GM23338 (cell line): ENCODE data around the gene SLC45A3. TPM values are rescaled to one million over a fixed set of nuclear protein-coding genes. Genes with fewer than 3 reads are reported as not detected.
"Not testable (repeated sequence)": the region's sequence is repeated elsewhere in the genome, so short reads cannot be mapped to it uniquely, and the experiment has no call there.

Experiments used
- ATAC-seq: fragments of 200-7000 bp; cut with Tn5 transposase; 3 replicates; pipeline ENCODE4 v1.9.1; 2020
- DNase-seq: peaks from one replicate; pipeline ENCODE4 v3.0.0-alpha.2; 2015; ENCODE audit warnings: low spot score
- H2AFZ ChIP-seq: fragments of 200-600 bp; sonication (generic); 2 replicates; pipeline ENCODE4 v1.8.0; 2016; ENCODE audit warnings: antibody characterized with exemption, mild to moderate bottlenecking, moderate library complexity
- H3F3A ChIP-seq: fragments of 200-600 bp; sonication (generic); replicated peaks from 2 replicates; pipeline ENCODE4 v1.8.0; 2017; ENCODE audit warnings: antibody characterized with exemption, mixed run types, low read depth
- H3K27ac ChIP-seq: fragments of 200-600 bp; sonication (generic); 2 replicates; pipeline ENCODE4 v1.6.1; 2016; ENCODE audit warnings: low read depth
- H3K27me3 ChIP-seq: fragments of 200-600 bp; sonication (generic); 2 replicates; pipeline ENCODE4 v1.8.0; 2016; ENCODE audit warnings: mild to moderate bottlenecking, mixed run types, moderate library complexity; ENCODE audit not compliant: insufficient read depth
- H3K36me3 ChIP-seq: fragments of 200-600 bp; sonication (generic); 2 replicates; pipeline ENCODE4 v1.8.0; 2016; ENCODE audit warnings: mild to moderate bottlenecking; ENCODE audit not compliant: insufficient read depth
- H3K4me1 ChIP-seq: fragments of 200-600 bp; sonication (generic); 2 replicates; pipeline ENCODE4 v1.8.0; 2016; ENCODE audit warnings: mild to moderate bottlenecking, moderate library complexity; ENCODE audit not compliant: insufficient read depth
- H3K4me2 ChIP-seq: fragments of 200-600 bp; sonication (generic); 2 replicates; pipeline ENCODE4 v1.7.1; 2017; ENCODE audit warnings: mixed run types
- H3K4me3 ChIP-seq: fragments of 200-600 bp; sonication (generic); 2 replicates; pipeline ENCODE4 v1.6.1; 2016; ENCODE audit warnings: mixed run types
- H3K79me2 ChIP-seq: fragments of 200-600 bp; sonication (generic); replicated peaks from 2 replicates; pipeline ENCODE4 v1.8.0; 2017; ENCODE audit warnings: mild to moderate bottlenecking; ENCODE audit not compliant: insufficient read depth
- H3K9me2 ChIP-seq: fragments of 200-600 bp; sonication (generic); 2 replicates; pipeline ENCODE4 v1.8.0; 2017; ENCODE audit not compliant: insufficient read depth
- H4K20me1 ChIP-seq: fragments of 200-600 bp; sonication (generic); replicated peaks from 2 replicates; pipeline ENCODE4 v1.8.0; 2017; ENCODE audit warnings: mild to moderate bottlenecking; ENCODE audit not compliant: insufficient read depth
- H3K27ac Mint-ChIP-seq: 2 replicates; pipeline ENCODE4 v1.8.0; 2020; ENCODE audit warnings: inconsistent platforms, mild to moderate bottlenecking, moderate library complexity, mixed read lengths
- H3K27me3 Mint-ChIP-seq: 3 replicates; pipeline ENCODE4 v1.8.0; 2022; ENCODE audit warnings: low read depth, mild to moderate bottlenecking, moderate library complexity, mixed read lengths, inconsistent platforms; ENCODE audit not compliant: insufficient read depth, poor library complexity
- H3K36me3 Mint-ChIP-seq: 3 replicates; pipeline ENCODE4 v1.8.0; 2021; ENCODE audit warnings: low read depth, mild to moderate bottlenecking, inconsistent platforms, moderate library complexity, mixed read lengths
- H3K4me1 Mint-ChIP-seq: 3 replicates; pipeline ENCODE4 v1.8.0; 2020; ENCODE audit warnings: mild to moderate bottlenecking, inconsistent platforms, mixed read lengths
- H3K4me3 Mint-ChIP-seq: 3 replicates; pipeline ENCODE4 v1.8.0; 2021; ENCODE audit warnings: moderate library complexity, mild to moderate bottlenecking, inconsistent platforms, mixed read lengths
- H3K9me3 Mint-ChIP-seq: 3 replicates; pipeline ENCODE4 v1.8.0; 2020; ENCODE audit warnings: moderate library complexity, mild to moderate bottlenecking, inconsistent platforms, mixed read lengths
- EZH2 ChIP-seq: fragments of 200-600 bp; sonication (generic); IDR thresholded peaks from one replicate; pipeline ENCODE4 v1.8.0; 2017; ENCODE audit warnings: antibody characterized with exemption, mild to moderate bottlenecking, low read depth; ENCODE audit not compliant: unreplicated experiment
- NANOG ChIP-seq: IDR thresholded peaks from 2 replicates; pipeline ENCODE4 v1.6.1; 2016; ENCODE audit warnings: antibody characterized with exemption, borderline replicate concordance
- POLR2AphosphoS5 ChIP-seq: IDR thresholded peaks from 2 replicates; pipeline ENCODE4 v1.6.1; 2016; ENCODE audit warnings: antibody characterized with exemption, low read depth
- REST ChIP-seq: IDR thresholded peaks from one replicate; pipeline ENCODE4 v1.6.1; 2018; ENCODE audit warnings: antibody characterized with exemption; ENCODE audit not compliant: unreplicated experiment
- ZNF114 ChIP-seq: fragments of 250-450 bp; sonication (Bioruptor Pico); IDR thresholded peaks from 2 replicates; pipeline ENCODE4 v1.5.0; 2020; ENCODE audit warnings: mild to moderate bottlenecking, moderate library complexity
- ZNF331 ChIP-seq: fragments of 250-450 bp; sonication (Bioruptor Pico); IDR thresholded peaks from 2 replicates; pipeline ENCODE4 v1.5.0; 2020; ENCODE audit warnings: low read depth, mild to moderate bottlenecking, moderate library complexity
- polyA plus RNA-seq: library from polyadenylated mRNA; unstranded; fragments of >200 nt; fragmentation: Nextera tagmentation; extraction: Ambion mirVana; gene quantifications from 2 replicates; pipeline ENCODE4 v1.2.1, GENCODE V29; 2016
- total RNA-seq: library from RNA; depleted of rRNA; stranded (reverse); fragments of >200 nt; shearing (Covaris generic); gene quantifications from 2 replicates; pipeline ENCODE4 v1.2.3, GENCODE V29; 2014
- TF ChIP-seq, protein P1 (sequence below): IDR thresholded peaks from 2 replicates; pipeline ENCODE4 v1.6.1; 2016; ENCODE audit warnings: antibody characterized with exemption

Gene SLC45A3
- total and polyA plus RNA-seq, 2 experiments from 2014 or later, result 4.7 to 16.0 TPM

GRCh38 chr1:205725514-205725913 is 45.2 kb upstream of the SLC45A3 start:
- no peaks in the 10 kb centered on the region for H3K27me3 ChIP-seq
- H3K9me2 ChIP-seq, result no peaks in the 10 kb centered on the region
- Mint-ChIP-seq H3K27ac (no peak overlapping the region), H3K36me3 (peaks cover 84% of the 10 kb centered on the region), H3K9me3 (no peaks in the 10 kb centered on the region), H3K4me3 (no peak overlapping the region), H3K4me1 (no peaks in the 10 kb centered on the region), H3K27me3 (peaks cover 2% of the 10 kb centered on the region)
- TF ChIP-seq, protein P1, sequence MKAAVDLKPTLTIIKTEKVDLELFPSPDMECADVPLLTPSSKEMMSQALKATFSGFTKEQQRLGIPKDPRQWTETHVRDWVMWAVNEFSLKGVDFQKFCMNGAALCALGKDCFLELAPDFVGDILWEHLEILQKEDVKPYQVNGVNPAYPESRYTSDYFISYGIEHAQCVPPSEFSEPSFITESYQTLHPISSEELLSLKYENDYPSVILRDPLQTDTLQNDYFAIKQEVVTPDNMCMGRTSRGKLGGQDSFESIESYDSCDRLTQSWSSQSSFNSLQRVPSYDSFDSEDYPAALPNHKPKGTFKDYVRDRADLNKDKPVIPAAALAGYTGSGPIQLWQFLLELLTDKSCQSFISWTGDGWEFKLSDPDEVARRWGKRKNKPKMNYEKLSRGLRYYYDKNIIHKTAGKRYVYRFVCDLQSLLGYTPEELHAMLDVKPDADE, result no peak
- TF ChIP-seq REST (no peak), NANOG (no peak), ZNF114 (CRISPR knock-in tag) (no peak), POLR2AphosphoS5 (no peak), ZNF331 (CRISPR knock-in tag) (no peak)
- H3K4me2 ChIP-seq, result no peak overlapping the region
- peaks cover 45% of the 10 kb centered on the region for H4K20me1 ChIP-seq
- H2AFZ ChIP-seq, result no peak overlapping the region
- no peak overlapping the region for H3K4me3 ChIP-seq
- H3K36me3 ChIP-seq, result peaks cover 49% of the 10 kb centered on the region
- H3K79me2 ChIP-seq, result peaks cover 66% of the 10 kb centered on the region
- no peak for DNase-seq
- H3K27ac ChIP-seq, result no peak overlapping the region
- H3F3A ChIP-seq, result peaks cover 6% of the 10 kb centered on the region; the same call in 1 of the 2 replicates
- ATAC-seq, result no peak
- H3K4me1 ChIP-seq, result no peaks in the 10 kb centered on the region

DNA sequence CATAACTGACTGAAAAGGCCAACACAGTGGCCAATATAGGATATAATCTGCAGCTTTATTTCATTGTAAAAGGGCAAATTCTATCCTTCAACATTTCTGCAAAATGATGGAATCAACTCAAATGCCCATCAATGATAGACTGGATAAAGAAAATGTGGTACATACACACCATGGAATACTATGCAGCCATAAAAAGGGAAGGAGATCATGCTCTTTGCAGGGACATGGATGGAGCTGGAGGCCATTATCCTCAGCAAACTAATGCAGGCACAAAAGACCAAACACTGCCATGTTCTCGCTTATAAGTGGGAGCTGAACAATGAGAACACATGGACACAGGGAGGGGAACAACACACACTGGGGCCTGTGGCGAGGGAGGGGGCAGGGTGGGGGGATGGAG is 40.4 kb upstream of the SLC45A3 start:
- peaks cover 90% of the 10 kb centered on the region for H3K36me3 Mint-ChIP-seq
- H3K36me3 ChIP-seq, result peaks cover 64% of the 10 kb centered on the region
- not testable (repeated sequence) for H3K27me3 Mint-ChIP-seq

DNA sequence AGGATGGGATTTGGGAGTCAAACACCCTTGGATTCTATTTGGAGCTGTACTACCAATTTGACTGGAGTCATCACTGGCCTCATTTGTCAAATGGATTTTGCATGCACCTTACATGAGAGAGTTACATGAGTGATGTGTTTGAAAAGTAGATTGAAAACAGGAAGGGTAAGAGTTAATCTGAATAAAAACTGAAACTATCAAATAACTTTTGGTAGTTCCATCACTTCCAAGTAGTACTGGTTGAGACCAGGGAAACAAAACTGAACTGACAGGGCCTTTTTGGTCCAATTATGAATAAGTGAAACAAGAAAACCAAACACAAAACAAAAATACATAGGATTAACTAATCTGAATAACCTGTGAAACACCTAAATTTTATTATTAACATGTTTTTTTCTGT is 39.5 kb upstream of the SLC45A3 start:
- no peak for ATAC-seq
- H3K4me1 Mint-ChIP-seq, result peaks cover 21% of the 10 kb centered on the region
- Histone ChIP-seq H3F3A (peaks cover 19% of the 10 kb centered on the region; the same call in 1 of the 2 replicates), H3K4me3 (no peak overlapping the region), H4K20me1 (peaks cover 8% of the 10 kb centered on the region), H3K9me2 (no peaks in the 10 kb centered on the region), H3K4me1 (peaks cover 24% of the 10 kb centered on the region), H3K79me2 (peaks cover 8% of the 10 kb centered on the region; the same call in 1 of the 2 replicates), H3K27ac (no peak overlapping the region), H3K36me3 (peaks cover 59% of the 10 kb centered on the region), H2AFZ (no peak overlapping the region), H3K27me3 (no peaks in the 10 kb centered on the region), H3K4me2 (no peak overlapping the region)
- H3K9me3 Mint-ChIP-seq, result no peaks in the 10 kb centered on the region
- H3K27me3 Mint-ChIP-seq, result no peaks in the 10 kb centered on the region
- H3K4me3 Mint-ChIP-seq, result no peak overlapping the region
- H3K36me3 Mint-ChIP-seq, result peaks cover 87% of the 10 kb centered on the region
- no peak overlapping the region for H3K27ac Mint-ChIP-seq
- TF ChIP-seq REST, result no peak
- TF ChIP-seq EZH2, result no peak
- DNase-seq, result no peak

More for the DNA sequence above, 40.4 kb upstream of the SLC45A3 start:
- H3K4me3 ChIP-seq, ATAC-seq, H3K4me2 ChIP-seq, H3K27ac ChIP-seq, H3K9me2 ChIP-seq, H3K27ac Mint-ChIP-seq, DNase-seq, H2AFZ ChIP-seq, H3K9me3 Mint-ChIP-seq, H3K27me3 ChIP-seq, H3K4me3 Mint-ChIP-seq: not testable (repeated sequence)
- H3K4me1 Mint-ChIP-seq, result peaks cover 11% of the 10 kb centered on the region
- H3K79me2 ChIP-seq, result peaks cover 18% of the 10 kb centered on the region; the same call in 1 of the 2 replicates
- H4K20me1 ChIP-seq, result peaks cover 12% of the 10 kb centered on the region
- peaks cover 18% of the 10 kb centered on the region; the same call in 1 of the 2 replicates for H3F3A ChIP-seq
- peaks cover 14% of the 10 kb centered on the region for H3K4me1 ChIP-seq
